Adrenal gland (tissue), 12 donors: Measurements from ENCODE around the gene METTL1. TPM values are rescaled to one million over a fixed set of nuclear protein-coding genes. Genes with fewer than 3 reads are reported as not detected.

ENCODE experiments used
- DNase-seq, 7 donors: peaks; one replicate each; pipeline ENCODE4 v3.0.0-alpha.2; 2019 to 2020
- H3K27ac ChIP-seq, 5 donors: fragments of 200-600 bp; sonication (generic) in 4 of 5; 1 replicate in 3 of 5; 2 replicates in 2 of 5; pipeline versions ENCODE4 v1.5.1 to v1.8.0; 2016 to 2020; ENCODE audit warnings: mild to moderate bottlenecking in 1 of 5
- H3K27me3 ChIP-seq: fragments of 200-600 bp; 2 replicates; pipeline ENCODE4 v1.8.0; 2021
- H3K36me3 ChIP-seq, 2 donors: fragments of 200-600 bp; replicated peaks in 1 of 2; 1 replicate in 1 of 2; 2 replicates in 1 of 2; pipeline versions ENCODE4 v1.5.1 to v1.8.0; 2018 to 2022
- H3K4me1 ChIP-seq, 2 donors: fragments of 200-600 bp; replicated peaks in 1 of 2; 1 replicate in 1 of 2; 2 replicates in 1 of 2; pipeline versions ENCODE4 v1.5.1 to v1.8.0; 2018 to 2021
- H3K4me3 ChIP-seq, 4 donors: fragments of 200-600 bp; sonication (generic) in 3 of 4; one replicate each; pipeline ENCODE4 v1.5.1; 2016 to 2018
- H3K9me3 ChIP-seq, 3 donors: fragments of 200-600 bp; sonication (generic) in 1 of 3; replicated peaks in 1 of 3; 1 replicate in 2 of 3; 2 replicates in 1 of 3; pipeline versions ENCODE4 v1.5.1 to v1.8.0; 2016 to 2021
- POLR2A ChIP-seq, 2 donors: fragments of 450-650 bp; IDR thresholded peaks; one replicate each; pipeline ENCODE4 v1.6.1; 2017; ENCODE audit warnings: antibody characterized with exemption in 2 of 2, mild to moderate bottlenecking in 2 of 2, moderate library complexity in 1 of 2
- WGBS, 4 donors: extraction: QIAGEN DNeasy Blood & Tissue Kit in 2 of 4; methylation state at CpG; one replicate each; pipeline versions ENCODE4 v1.1.5 to v1.1.7; 2013 to 2017; 5-methylcytosine and 5-hydroxymethylcytosine counted together
- intact Hi-C, 2 donors: fragments of 100-400 bp; cut with DNase I; formaldehyde crosslinking; loops; one replicate each; pipeline versions ENCODE4 v1.14.1 to v1.15.0; 2022 to 2023
- polyA plus RNA-seq, 3 donors: library from polyadenylated mRNA; stranded (reverse); fragments of 200-250 nt in 2 of 3; fragments of 350-450 nt in 1 of 3; fragmentation: Illumina TruSeq in 1 of 3; extraction: RNeasy Lipid Tissue Mini Kit (QIAGEN cat#74804) in 1 of 3; gene quantifications; one replicate each; pipeline ENCODE4 v1.2.3, GENCODE V29; 2013 to 2014
- total RNA-seq, 9 donors: library from RNA; depleted of rRNA in 4 of 9; stranded (reverse); fragments of >200 nt in 4 of 9; fragments of 120-200 nt in 1 of 9; fragmentation: NEBNext Ultra II Directional in 1 of 9; extraction: Animal tissue kit (Norgen Biotek cat#: 25700) in 1 of 9; gene quantifications; one replicate each; pipeline versions ENCODE4 v1.1.0 to v1.2.4, GENCODE V29; 2013 to 2023
- TF ChIP-seq, protein P1 (sequence below), 6 experiments: fragments of 450-650 bp in 4 of 6; fragments of 200-600 bp in 2 of 6; sonication (generic) in 1 of 6; IDR thresholded peaks; 1 replicate in 5 of 6; 2 replicates in 1 of 6; pipeline versions ENCODE4 v1.5.1 to v1.8.0; 2016 to 2021; ENCODE audit warnings: antibody characterized with exemption in 6 of 6, mild to moderate bottlenecking in 2 of 6, moderate library complexity in 1 of 6
- donor health status: healthy with polysubstance abuse.
- donor health status: Bipolar disorder and iron deficiency.
- donor health status: DM: yes; HTN: yes; CAD: no.
- donor health status: DM: no; HTN: no; CAD: no.
- donor health status: DM: no; HTN: no; CAD: no.
- donor health status: DM: yes; HTN: yes; CAD: no.

Gene METTL1
- total and polyA plus RNA-seq, 12 donors: 4.7 to 87.8 (median 28.0) TPM

DNA sequence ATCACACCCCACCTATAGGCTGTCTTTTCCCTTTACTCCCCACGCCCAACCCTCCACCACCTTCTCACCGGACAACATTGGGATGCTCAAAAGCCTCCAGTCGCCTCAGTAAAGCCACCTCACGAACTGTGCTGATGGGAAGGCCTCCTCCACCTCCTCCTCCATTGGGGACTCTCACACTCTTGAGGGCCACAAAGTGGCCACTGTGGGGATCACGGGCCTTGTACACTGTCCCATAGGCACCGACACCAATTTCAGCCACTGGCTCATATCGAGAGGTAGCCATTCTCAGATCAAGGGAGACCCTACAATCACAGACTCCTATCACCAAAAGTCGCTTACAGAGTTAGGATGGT is 20.5 kb downstream of the METTL1 start:
- H3K4me3 ChIP-seq: peak overlapping the region; percentile 30 to 81 (median 68)
- no peaks in the 10 kb centered on the region for H3K27me3 ChIP-seq
- no peak for TF ChIP-seq POLR2A (IDR thresholded peaks at IDR 0.05)
- TF ChIP-seq, protein P1, sequence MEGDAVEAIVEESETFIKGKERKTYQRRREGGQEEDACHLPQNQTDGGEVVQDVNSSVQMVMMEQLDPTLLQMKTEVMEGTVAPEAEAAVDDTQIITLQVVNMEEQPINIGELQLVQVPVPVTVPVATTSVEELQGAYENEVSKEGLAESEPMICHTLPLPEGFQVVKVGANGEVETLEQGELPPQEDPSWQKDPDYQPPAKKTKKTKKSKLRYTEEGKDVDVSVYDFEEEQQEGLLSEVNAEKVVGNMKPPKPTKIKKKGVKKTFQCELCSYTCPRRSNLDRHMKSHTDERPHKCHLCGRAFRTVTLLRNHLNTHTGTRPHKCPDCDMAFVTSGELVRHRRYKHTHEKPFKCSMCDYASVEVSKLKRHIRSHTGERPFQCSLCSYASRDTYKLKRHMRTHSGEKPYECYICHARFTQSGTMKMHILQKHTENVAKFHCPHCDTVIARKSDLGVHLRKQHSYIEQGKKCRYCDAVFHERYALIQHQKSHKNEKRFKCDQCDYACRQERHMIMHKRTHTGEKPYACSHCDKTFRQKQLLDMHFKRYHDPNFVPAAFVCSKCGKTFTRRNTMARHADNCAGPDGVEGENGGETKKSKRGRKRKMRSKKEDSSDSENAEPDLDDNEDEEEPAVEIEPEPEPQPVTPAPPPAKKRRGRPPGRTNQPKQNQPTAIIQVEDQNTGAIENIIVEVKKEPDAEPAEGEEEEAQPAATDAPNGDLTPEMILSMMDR (IDR thresholded peaks at IDR 0.05): no peak
- 8 to 10% (median 9%) methylated on average over 8 of the region's 8 CpGs for WGBS, 4 donors
- peaks cover 8 to 33% of the 10 kb centered on the region in 2 donors for H3K4me1 ChIP-seq
- no peak for DNase-seq
- peaks cover 0 to 43% of the 10 kb centered on the region in 2 donors for H3K36me3 ChIP-seq
- peak overlapping the region; percentile 73 to 98 (median 94) for H3K27ac ChIP-seq
- no peaks in the 10 kb centered on the region for H3K9me3 ChIP-seq
- intact Hi-C loops: no loop called here

DNA sequence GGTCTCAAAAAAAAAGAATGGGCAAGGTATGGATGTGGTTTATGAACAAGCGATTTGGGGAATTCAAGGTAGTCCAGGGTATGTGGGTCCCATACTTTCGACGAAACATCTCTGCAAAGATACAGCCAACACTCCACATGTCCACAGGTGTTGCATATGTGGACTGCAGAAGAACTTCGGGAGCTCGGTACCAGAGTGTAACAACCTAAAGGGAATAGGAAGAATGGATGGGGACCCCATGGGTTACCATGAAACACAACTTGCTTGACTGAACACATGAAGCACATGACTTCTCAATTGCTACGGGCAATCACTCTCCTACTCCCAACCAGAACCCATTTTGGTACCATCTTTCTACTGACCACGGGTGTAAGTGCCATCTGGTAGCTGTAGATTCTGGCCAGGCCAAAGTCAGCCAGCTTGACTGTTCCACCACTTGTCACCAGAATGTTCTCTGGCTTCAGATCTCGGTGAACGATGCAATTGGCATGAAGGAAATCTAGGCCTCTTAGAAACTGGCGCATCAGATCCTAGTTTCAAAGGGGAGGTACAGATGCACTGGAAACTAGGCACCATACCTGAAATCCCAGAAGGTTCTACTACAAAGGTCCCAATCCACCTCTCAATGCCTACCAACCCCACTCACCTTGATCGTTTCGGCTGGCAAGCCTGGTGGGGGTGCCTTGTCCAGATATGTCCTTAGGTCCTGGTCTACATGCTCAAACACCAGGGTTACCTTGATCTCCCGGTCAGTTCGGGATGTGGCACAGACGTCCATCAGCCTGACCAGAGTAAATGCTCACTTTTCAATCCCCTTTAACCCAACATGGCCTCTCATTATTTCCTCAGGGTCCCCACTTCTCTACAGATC is 21.1 kb downstream of the METTL1 start:
- TF ChIP-seq, protein P1 (IDR thresholded peaks at IDR 0.05): no peak
- TF ChIP-seq POLR2A (IDR thresholded peaks at IDR 0.05): no peak
- H3K36me3 ChIP-seq: peaks cover 0 to 45% of the 10 kb centered on the region in 2 donors
- H3K4me1 ChIP-seq: peaks cover 9 to 33% of the 10 kb centered on the region in 2 donors
- H3K4me3 ChIP-seq: peak overlapping the region in 2 of 4 donors; percentile 65 to 70
- intact Hi-C loops: no loop called here
- H3K9me3 ChIP-seq: no peaks in the 10 kb centered on the region
- 79 to 86% (median 84%) methylated on average over 14 to 15 of the region's 15 CpGs for WGBS, 4 donors
- no peak for DNase-seq
- H3K27me3 ChIP-seq: no peaks in the 10 kb centered on the region
- peak overlapping the region in 4 of 5 donors; percentile 73 to 98 (median 94) for H3K27ac ChIP-seq

GRCh38 chr12:57749061-57749460 is 22.8 kb downstream of the METTL1 start:
- H3K4me3 ChIP-seq: no peak overlapping the region
- TF ChIP-seq, protein P1 (IDR thresholded peaks at IDR 0.05): no peak
- TF ChIP-seq POLR2A (IDR thresholded peaks at IDR 0.05): no peak
- peaks cover 15 to 31% of the 10 kb centered on the region in 2 donors for H3K4me1 ChIP-seq
- WGBS, 4 donors: 92 to 94% (median 94%) methylated on average over 5 of the region's 5 CpGs
- H3K27ac ChIP-seq: no peak overlapping the region
- no peak for DNase-seq
- peaks cover 0 to 45% of the 10 kb centered on the region in 2 donors for H3K36me3 ChIP-seq
- no peaks in the 10 kb centered on the region for H3K9me3 ChIP-seq
- intact Hi-C loops: no loop called here
- no peaks in the 10 kb centered on the region for H3K27me3 ChIP-seq

GRCh38 chr12:57746025-57746424 is 25.9 kb downstream of the METTL1 start:
- TF ChIP-seq, protein P1 (IDR thresholded peaks at IDR 0.05): no peak
- TF ChIP-seq POLR2A (IDR thresholded peaks at IDR 0.05): no peak
- DNase-seq: no peak
- H3K27ac ChIP-seq: peak overlapping the region in 2 of 5 donors; percentile 96 to 99
- peaks cover 0 to 45% of the 10 kb centered on the region in 2 donors for H3K36me3 ChIP-seq
- peak overlapping the region in 1 of 4 donors; percentile 91 for H3K4me3 ChIP-seq
- intact Hi-C loops: no loop called here
- no peaks in the 10 kb centered on the region for H3K9me3 ChIP-seq
- peaks cover 12 to 18% of the 10 kb centered on the region in 2 donors for H3K4me1 ChIP-seq
- peaks cover 2% of the 10 kb centered on the region for H3K27me3 ChIP-seq
- WGBS, 4 donors: 88 to 96% (median 91%) methylated on average over 3 of the region's 3 CpGs
